Psoas muscle (tissue), 8 donors: ENCODE measurements around the gene CTNNA1. TPM values are rescaled to one million over a fixed set of nuclear protein-coding genes. Genes with fewer than 3 reads are reported as not detected.

Experiments used
- ATAC-seq, 4 donors: fragments of 200-7000 bp; cut with Tn5 transposase; one replicate each; pipeline ENCODE4 v1.9.1; 2020; ENCODE audit warnings: moderate library complexity in 3 of 4, mild to moderate bottlenecking in 2 of 4
- DNase-seq, 2 donors: peaks; one replicate each; pipeline ENCODE4 v3.0.0-alpha.2; 2020
- H3K27ac ChIP-seq: fragments of 200-600 bp; one replicate; pipeline ENCODE4 v1.8.0; 2022
- H3K27me3 ChIP-seq, 3 donors: fragments of 200-600 bp in 1 of 3; one replicate each; pipeline versions ENCODE4 v1.6.1 to v1.8.0; 2013 to 2022; ENCODE audit warnings: low read length in 2 of 3, mild to moderate bottlenecking in 2 of 3, moderate library complexity in 1 of 3; ENCODE audit not compliant: insufficient read depth in 3 of 3
- H3K36me3 ChIP-seq, 2 donors: fragments of 200-600 bp in 1 of 2; one replicate each; pipeline versions ENCODE4 v1.6.1 to v1.8.0; 2013 to 2022; ENCODE audit warnings: low read depth in 1 of 2, mild to moderate bottlenecking in 1 of 2, moderate library complexity in 1 of 2; ENCODE audit not compliant: insufficient read depth in 1 of 2
- H3K4me1 ChIP-seq: fragments of 200-600 bp; one replicate; pipeline ENCODE4 v1.8.0; 2022
- H3K4me3 ChIP-seq: fragments of 200-600 bp; one replicate; pipeline ENCODE4 v1.8.0; 2022; ENCODE audit warnings: mild to moderate bottlenecking
- H3K9me3 ChIP-seq: fragments of 200-600 bp; one replicate; pipeline ENCODE4 v1.8.0; 2022
- CTCF ChIP-seq: fragments of 200-600 bp; IDR thresholded peaks from one replicate; pipeline ENCODE4 v1.8.0; 2022; ENCODE audit warnings: antibody characterized with exemption
- WGBS, 3 donors: extraction: QIAGEN DNeasy Blood & Tissue Kit; methylation state at CpG; one replicate each; pipeline versions ENCODE4 v1.1.6 to v1.1.7; 2013; 5-methylcytosine and 5-hydroxymethylcytosine counted together
- intact Hi-C, 2 donors: fragments of 100-400 bp; cut with DNase I; formaldehyde crosslinking; loops; one replicate each; pipeline versions ENCODE4 v1.11.0 to v1.14.2; 2022
- polyA plus RNA-seq, 3 donors: library from polyadenylated mRNA; stranded (reverse); fragments of 200-250 nt; gene quantifications; one replicate each; pipeline ENCODE4 v1.2.3, GENCODE V29; 2013
- total RNA-seq, 4 donors: library from RNA; stranded (reverse); fragmentation: NEBNext Ultra II Directional in 2 of 4; extraction: Animal tissue kit (Norgen Biotek cat#: 25700) in 2 of 4; gene quantifications; one replicate each; pipeline versions ENCODE4 v1.2.1 to v1.2.4, GENCODE V29; 2021 to 2023
- donor health status: healthy with polysubstance abuse.
- donor health status: DM: no; HTN: no; CAD: no; lungs with moderate emphysema.
- donor health status: Bipolar disorder and iron deficiency.
- donor health status: healthy.
- donor health status: DM: yes; HTN: yes; CAD: no.
- donor health status: DM: no; HTN: no; CAD: no.
- donor health status: DM: no; HTN: no; CAD: no.
- donor health status: DM: yes; HTN: yes; CAD: no.

The CTNNA1 gene
- total and polyA plus RNA-seq, 7 donors: 58.8 to 162 (median 99.3) TPM

GRCh38 chr5:138840103-138840502 lies 86.9 kb downstream of the CTNNA1 start:
- H3K27me3 ChIP-seq: no peaks in the 10 kb centered on the region
- H3K9me3 ChIP-seq: no peaks in the 10 kb centered on the region
- intact Hi-C loops: no loop called here
- no peak for TF ChIP-seq CTCF
- H3K27ac ChIP-seq: peak overlapping the region; percentile 62
- H3K36me3 ChIP-seq: no peaks in the 10 kb centered on the region
- peaks cover 54% of the 10 kb centered on the region for H3K4me1 ChIP-seq
- ATAC-seq (peak in 3 of 4 donors; percentile 56 to 62 (median 59)), DNase-seq (no peak)
- WGBS, 3 donors: 26 to 62% (median 38%) methylated on average over 3 of the region's 3 CpGs
- H3K4me3 ChIP-seq: no peak overlapping the region

GRCh38 chr5:138841531-138841930 lies 88.3 kb downstream of the CTNNA1 start:
- peak overlapping the region; percentile 46 for H3K27ac ChIP-seq
- ATAC-seq: no peak

GRCh38 chr5:138843316-138844124 lies 90.3 kb downstream of the CTNNA1 start:
- Histone ChIP-seq H3K4me1 (peaks cover 57% of the 10 kb centered on the region), H3K27me3 (no peaks in the 10 kb centered on the region), H3K4me3 (peak overlapping the region; percentile 33), H3K36me3 (no peaks in the 10 kb centered on the region), H3K9me3 (no peaks in the 10 kb centered on the region), H3K27ac (peak overlapping the region; percentile 68)
- TF ChIP-seq CTCF: no peak
- 87 to 92% (median 90%) methylated on average over 2 of the region's 2 CpGs for WGBS, 3 donors
- intact Hi-C loops: no loop called here
- ATAC-seq (peak in 2 of 4 donors; percentile 18 to 22), DNase-seq (no peak)

More at GRCh38 chr5:138841531-138841930, 88.3 kb downstream of the CTNNA1 start:
- Histone ChIP-seq H3K36me3 (no peaks in the 10 kb centered on the region), H3K4me1 (peaks cover 63% of the 10 kb centered on the region), H3K4me3 (no peak overlapping the region), H3K27me3 (no peaks in the 10 kb centered on the region), H3K9me3 (no peaks in the 10 kb centered on the region)
- no peak for DNase-seq
- WGBS, 3 donors: 70 to 85% (median 85%) methylated on average over 2 of the region's 2 CpGs
- intact Hi-C loops: no loop called here
- no peak for TF ChIP-seq CTCF

GRCh38 chr5:138844125-138844461 lies 90.9 kb downstream of the CTNNA1 start:
- 54 to 78% (median 71%) methylated on average over 4 of the region's 4 CpGs for WGBS, 3 donors
- H3K4me3 ChIP-seq: peak overlapping the region; percentile 33
- H3K9me3 ChIP-seq: no peaks in the 10 kb centered on the region
- H3K4me1 ChIP-seq: peaks cover 57% of the 10 kb centered on the region
- intact Hi-C loops: no loop called here
- H3K36me3 ChIP-seq: no peaks in the 10 kb centered on the region
- H3K27ac ChIP-seq: peak overlapping the region; percentile 68
- no peaks in the 10 kb centered on the region for H3K27me3 ChIP-seq
- no peak for DNase-seq
- peak in 1 of 4 donors; percentile 32 for ATAC-seq
- TF ChIP-seq CTCF: no peak
